Neural progenitor cell (in vitro differentiated cells): Measurements from ENCODE around the gene CDH13. TPM values are rescaled to one million over a fixed set of nuclear protein-coding genes. Genes with fewer than 3 reads are reported as not detected.
A peak's percentile ranks its signal among the peaks of the same experiment; 100 is the strongest.

Source experiments
- DNase-seq: peaks from one replicate; pipeline ENCODE4 v3.0.0-alpha.2; 2016; ENCODE audit warnings: low spot score
- H2AFZ ChIP-seq: fragments of 200-600 bp; sonication (generic); replicated peaks from 2 replicates; pipeline ENCODE4 v1.6.1; 2016; ENCODE audit warnings: antibody characterized with exemption
- H3F3A ChIP-seq: fragments of 200-600 bp; sonication (generic); 2 replicates; pipeline ENCODE4 v1.6.1; 2016; ENCODE audit warnings: antibody characterized with exemption, low read depth
- H3K27ac ChIP-seq: fragments of 200-600 bp; sonication (generic); 2 replicates; pipeline ENCODE4 v1.5.1; 2016; ENCODE audit warnings: mild to moderate bottlenecking
- H3K27me3 ChIP-seq: fragments of 200-600 bp; sonication (generic); 2 replicates; pipeline ENCODE4 v1.6.1; 2016; ENCODE audit warnings: mild to moderate bottlenecking, moderate library complexity
- H3K36me3 ChIP-seq: fragments of 200-600 bp; sonication (generic); 2 replicates; pipeline ENCODE4 v1.5.1; 2016
- H3K4me1 ChIP-seq: fragments of 200-600 bp; sonication (generic); 2 replicates; pipeline ENCODE4 v1.6.1; 2016; ENCODE audit warnings: mixed run types
- H3K4me2 ChIP-seq: fragments of 200-600 bp; sonication (generic); 2 replicates; pipeline ENCODE4 v1.6.1; 2016
- H3K4me3 ChIP-seq: fragments of 200-600 bp; sonication (generic); 2 replicates; pipeline ENCODE4 v1.5.1; 2016
- H3K79me2 ChIP-seq: fragments of 200-600 bp; sonication (generic); 2 replicates; pipeline ENCODE4 v1.6.1; 2016; ENCODE audit warnings: low read depth
- H3K9ac ChIP-seq: fragments of 200-600 bp; sonication (generic); 2 replicates; pipeline ENCODE4 v1.6.1; 2016
- H3K9me3 ChIP-seq: fragments of 200-600 bp; sonication (generic); 2 replicates; pipeline ENCODE4 v1.5.1; 2016; ENCODE audit warnings: low read depth
- H4K20me1 ChIP-seq: fragments of 200-600 bp; sonication (generic); 2 replicates; pipeline ENCODE4 v1.6.1; 2016; ENCODE audit warnings: low read depth
- H3K27ac Mint-ChIP-seq: 3 replicates; pipeline ENCODE4 v1.8.0; 2021; ENCODE audit warnings: mixed read lengths
- H3K27me3 Mint-ChIP-seq: 2 replicates; pipeline ENCODE4 v1.8.0; 2022; ENCODE audit warnings: low read depth, mild to moderate bottlenecking, inconsistent platforms, moderate library complexity, mixed read lengths; ENCODE audit not compliant: insufficient read depth
- H3K36me3 Mint-ChIP-seq: 3 replicates; pipeline ENCODE4 v1.8.0; 2021; ENCODE audit warnings: mixed read lengths
- H3K4me1 Mint-ChIP-seq: 3 replicates; pipeline ENCODE4 v1.8.0; 2021; ENCODE audit warnings: mixed read lengths
- H3K4me3 Mint-ChIP-seq: 3 replicates; pipeline ENCODE4 v1.8.0; 2021; ENCODE audit warnings: mild to moderate bottlenecking, moderate library complexity, mixed read lengths
- H3K9me3 Mint-ChIP-seq: 3 replicates; pipeline ENCODE4 v1.8.0; 2020; ENCODE audit warnings: mixed read lengths
- EZH2 ChIP-seq: fragments of 200-600 bp; sonication (generic); IDR thresholded peaks from 2 replicates; pipeline ENCODE4 v1.6.1; 2017; ENCODE audit warnings: antibody characterized with exemption, mild to moderate bottlenecking, moderate library complexity
- EZH2phosphoT487 ChIP-seq: fragments of 200-600 bp; sonication (generic); IDR thresholded peaks from 2 replicates; pipeline ENCODE4 v1.6.1; 2017; ENCODE audit warnings: antibody characterized with exemption
- total RNA-seq: library from RNA; depleted of rRNA; stranded (reverse); fragments of >200 nt; gene quantifications from 2 replicates; pipeline ENCODE4 v1.2.3, GENCODE V29; 2015; ENCODE audit warnings: low replicate concordance
- TF ChIP-seq, protein P1 (sequence below): fragments of 200-600 bp; sonication (generic); IDR thresholded peaks from 2 replicates; pipeline ENCODE4 v1.5.1; 2017; ENCODE audit warnings: antibody characterized with exemption, mild to moderate bottlenecking

The CDH13 gene
- total RNA-seq, 1 donor from 2014 or later: 3.0 TPM

DNA sequence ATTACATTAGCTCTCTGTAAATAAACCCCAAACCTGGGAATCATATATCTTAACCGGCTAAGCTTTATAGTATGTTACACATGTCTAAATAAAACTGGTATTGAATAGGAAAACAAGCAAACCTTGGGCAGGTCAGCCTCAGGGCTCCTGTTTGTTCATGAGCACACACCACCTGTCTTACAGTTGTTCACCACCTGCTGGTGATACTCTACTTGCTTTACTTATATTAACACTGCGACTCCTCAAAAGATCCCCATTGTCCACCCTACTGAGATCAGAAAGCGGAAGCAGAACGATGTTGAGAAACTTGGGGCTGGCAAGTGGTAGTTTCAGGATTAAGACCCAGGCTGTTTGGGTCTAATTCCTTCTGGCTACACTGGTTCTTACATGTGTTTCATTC lies 16.4 kb downstream of the CDH13 start:
- TF ChIP-seq EZH2phosphoT487 (no peak), EZH2 (no peak)
- TF ChIP-seq, protein P1, sequence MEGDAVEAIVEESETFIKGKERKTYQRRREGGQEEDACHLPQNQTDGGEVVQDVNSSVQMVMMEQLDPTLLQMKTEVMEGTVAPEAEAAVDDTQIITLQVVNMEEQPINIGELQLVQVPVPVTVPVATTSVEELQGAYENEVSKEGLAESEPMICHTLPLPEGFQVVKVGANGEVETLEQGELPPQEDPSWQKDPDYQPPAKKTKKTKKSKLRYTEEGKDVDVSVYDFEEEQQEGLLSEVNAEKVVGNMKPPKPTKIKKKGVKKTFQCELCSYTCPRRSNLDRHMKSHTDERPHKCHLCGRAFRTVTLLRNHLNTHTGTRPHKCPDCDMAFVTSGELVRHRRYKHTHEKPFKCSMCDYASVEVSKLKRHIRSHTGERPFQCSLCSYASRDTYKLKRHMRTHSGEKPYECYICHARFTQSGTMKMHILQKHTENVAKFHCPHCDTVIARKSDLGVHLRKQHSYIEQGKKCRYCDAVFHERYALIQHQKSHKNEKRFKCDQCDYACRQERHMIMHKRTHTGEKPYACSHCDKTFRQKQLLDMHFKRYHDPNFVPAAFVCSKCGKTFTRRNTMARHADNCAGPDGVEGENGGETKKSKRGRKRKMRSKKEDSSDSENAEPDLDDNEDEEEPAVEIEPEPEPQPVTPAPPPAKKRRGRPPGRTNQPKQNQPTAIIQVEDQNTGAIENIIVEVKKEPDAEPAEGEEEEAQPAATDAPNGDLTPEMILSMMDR: no peak
- Histone ChIP-seq H2AFZ (no peak overlapping the region), H3K4me3 (no peak overlapping the region), H3K36me3 (no peaks in the 10 kb centered on the region), H3K27ac (no peak overlapping the region), H3K4me1 (peaks cover 14% of the 10 kb centered on the region), H3K9me3 (no peaks in the 10 kb centered on the region), H3K79me2 (no peaks in the 10 kb centered on the region), H3K27me3 (no peaks in the 10 kb centered on the region), H3K9ac (no peak overlapping the region), H3F3A (peaks cover 15% of the 10 kb centered on the region), H4K20me1 (no peaks in the 10 kb centered on the region), H3K4me2 (no peak overlapping the region)
- DNase-seq: no peak
- no peaks in the 10 kb centered on the region for H3K36me3 Mint-ChIP-seq
- no peak overlapping the region for H3K4me3 Mint-ChIP-seq
- H3K9me3 Mint-ChIP-seq: no peaks in the 10 kb centered on the region
- peaks cover 7% of the 10 kb centered on the region for H3K4me1 Mint-ChIP-seq
- H3K27ac Mint-ChIP-seq: no peak overlapping the region
- no peaks in the 10 kb centered on the region for H3K27me3 Mint-ChIP-seq

DNA sequence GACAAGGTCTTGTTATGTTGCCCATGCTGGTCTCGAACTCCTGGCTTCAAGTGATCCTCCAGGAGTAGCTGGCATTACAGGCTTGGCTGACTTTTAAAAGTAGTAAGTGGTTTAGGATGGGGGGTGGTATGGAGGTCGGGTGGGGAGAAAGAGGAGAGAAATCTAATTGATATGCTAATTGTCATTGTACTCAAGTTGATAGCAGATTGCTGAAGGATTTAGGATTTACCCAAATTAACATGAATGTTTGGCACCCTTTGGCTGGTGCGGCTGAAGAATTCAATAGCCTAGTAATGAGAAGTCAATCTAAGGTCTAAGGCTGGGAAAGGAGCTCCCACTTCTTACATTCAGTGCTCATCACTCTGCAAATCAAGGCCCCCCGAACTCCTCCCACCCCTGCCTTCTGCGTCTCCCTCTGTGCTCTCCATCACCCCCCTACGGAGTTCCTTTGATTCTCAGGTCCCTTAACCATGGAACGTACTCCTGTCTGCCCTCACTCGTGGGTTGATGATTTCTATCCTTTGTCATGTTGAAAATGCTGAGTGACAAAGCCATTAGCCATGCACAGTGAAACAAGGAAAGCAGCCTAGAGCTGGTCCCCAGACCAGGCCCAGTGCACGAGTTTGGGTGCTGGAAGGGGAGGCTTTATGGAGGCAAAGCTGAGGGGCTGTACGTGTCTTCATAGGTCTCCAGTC lies 17.3 kb downstream of the CDH13 start:
- Mint-ChIP-seq H3K4me1 (peaks cover 7% of the 10 kb centered on the region), H3K9me3 (no peaks in the 10 kb centered on the region), H3K36me3 (no peaks in the 10 kb centered on the region), H3K27ac (no peak overlapping the region), H3K4me3 (no peak overlapping the region), H3K27me3 (no peaks in the 10 kb centered on the region)
- DNase-seq: peak; percentile 16
- H3K36me3 ChIP-seq: no peaks in the 10 kb centered on the region
- no peak overlapping the region for H3K4me3 ChIP-seq
- H3K9me3 ChIP-seq: no peaks in the 10 kb centered on the region
- H3K4me1 ChIP-seq: peaks cover 14% of the 10 kb centered on the region
- peaks cover 15% of the 10 kb centered on the region for H3F3A ChIP-seq
- no peaks in the 10 kb centered on the region for H3K27me3 ChIP-seq
- no peaks in the 10 kb centered on the region for H4K20me1 ChIP-seq
- TF ChIP-seq EZH2phosphoT487 (no peak), EZH2 (no peak)
- TF ChIP-seq, protein P1: no peak
- H3K4me2 ChIP-seq: peak overlapping the region; percentile 8
- H3K9ac ChIP-seq: no peak overlapping the region
- peak overlapping the region; percentile 39 for H2AFZ ChIP-seq
- H3K79me2 ChIP-seq: no peaks in the 10 kb centered on the region
- H3K27ac ChIP-seq: no peak overlapping the region

- TF ChIP-seq EZH2phosphoT487 (no peak), EZH2 (no peak)
- TF ChIP-seq, protein P1: no peak
- Histone ChIP-seq H3K36me3 (no peaks in the 10 kb centered on the region), H3K27me3 (no peaks in the 10 kb centered on the region), H2AFZ (no peak overlapping the region), H3K27ac (no peak overlapping the region), H4K20me1 (no peaks in the 10 kb centered on the region), H3K4me2 (no peak overlapping the region), H3K4me3 (no peak overlapping the region), H3F3A (peaks cover 15% of the 10 kb centered on the region), H3K79me2 (no peaks in the 10 kb centered on the region), H3K9ac (no peak overlapping the region), H3K9me3 (no peaks in the 10 kb centered on the region), H3K4me1 (peaks cover 14% of the 10 kb centered on the region)
- Mint-ChIP-seq H3K9me3 (no peaks in the 10 kb centered on the region), H3K27me3 (no peaks in the 10 kb centered on the region), H3K4me1 (peaks cover 7% of the 10 kb centered on the region), H3K36me3 (no peaks in the 10 kb centered on the region), H3K4me3 (no peak overlapping the region), H3K27ac (no peak overlapping the region)
- DNase-seq: no peak
Observed at GRCh38 chr16:82646504-82646903, 19.7 kb downstream of the CDH13 start.
